SK-MEL-5 (cell line): ENCODE data around the gene CAMK1. TPM values are rescaled to one million over a fixed set of nuclear protein-coding genes. Genes with fewer than 3 reads are reported as not detected.
"Not testable (repeated sequence)": the region's sequence is repeated elsewhere in the genome, so short reads cannot be mapped to it uniquely, and the experiment has no call there.

Source experiments
- DNase-seq: peaks from one replicate; pipeline ENCODE4 v3.0.0-alpha.2; 2016; ENCODE audit warnings: low read depth, low spot score
- in situ Hi-C: cut with HindIII; loops from 2 replicates; pipeline ENCODE4 v1.10.0; 2016; ENCODE audit warnings: low sequenced_read_pairs, high pct_unique_total_duplicates, low pct_unique_long_range_greater_than_20kb
- total RNA-seq: library from RNA; depleted of rRNA; stranded (reverse); fragments of >200 nt; shearing (Covaris generic); gene quantifications from 2 replicates; pipeline ENCODE4 v1.2.3, GENCODE V29; 2014

The CAMK1 gene
- total RNA-seq, 1 experiment from 2014 or later, result 0.32 TPM

DNA sequence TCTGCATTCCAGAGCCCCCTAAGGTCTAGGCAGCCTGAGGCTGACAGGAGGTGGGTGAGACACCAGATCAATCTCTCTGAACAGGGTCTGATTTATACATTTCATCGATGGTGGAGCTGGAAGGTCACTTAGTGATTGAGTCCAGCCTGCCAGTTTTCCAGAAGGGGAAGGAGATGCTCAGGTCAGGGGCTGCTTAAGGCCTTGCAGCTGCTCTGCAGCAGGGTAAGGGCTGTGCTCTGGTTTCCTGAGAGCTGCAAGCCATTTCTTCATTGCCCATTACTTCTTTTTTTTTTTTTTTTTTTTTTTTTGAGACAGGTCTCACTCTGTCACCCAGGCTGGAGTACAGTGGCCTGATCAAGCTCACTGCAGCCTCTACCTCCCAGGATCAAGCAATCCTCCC lies 11.8 kb upstream of the CAMK1 start:
- in situ Hi-C loops, result no loop called here
- DNase-seq, result no peak

DNA sequence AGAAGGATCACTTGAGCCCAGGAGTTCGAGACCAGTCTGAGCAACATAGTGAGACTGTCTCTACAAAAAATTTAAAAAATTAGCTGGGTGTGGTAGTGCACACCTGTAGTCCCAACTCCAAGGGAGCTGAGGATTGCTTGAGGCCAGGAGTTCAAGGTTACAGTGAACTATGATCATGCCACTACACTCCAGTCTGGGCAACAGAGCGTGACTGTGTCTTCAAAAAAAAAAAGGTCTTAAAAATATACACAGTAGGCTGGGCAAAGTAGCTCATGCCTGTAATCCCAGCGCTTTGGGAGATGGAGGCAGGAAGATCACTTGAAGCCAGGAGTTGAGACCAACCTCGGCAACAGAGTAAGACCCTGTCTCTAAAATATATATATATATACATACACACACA lies 11.2 kb upstream of the CAMK1 start:
- in situ Hi-C loops, result no loop called here

DNA sequence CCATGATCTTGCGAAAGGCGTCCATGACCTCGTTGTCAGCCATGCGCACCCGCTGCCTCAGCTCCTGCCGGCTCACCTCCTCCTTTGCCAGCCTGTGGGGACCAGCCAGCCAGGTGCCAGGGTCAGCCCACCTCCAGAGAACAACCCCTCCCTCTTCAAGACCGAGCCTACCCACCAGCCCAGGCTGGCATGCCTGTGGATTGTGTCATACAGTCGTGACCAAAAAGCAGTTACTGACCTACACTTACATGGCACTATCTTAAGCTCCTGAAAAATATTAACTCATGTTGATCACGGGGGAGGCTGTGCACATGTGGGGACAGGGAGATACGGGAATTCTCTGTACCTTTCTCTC lies 10.7 kb upstream of the CAMK1 start:
- in situ Hi-C loops, result no loop called here
- no peak for DNase-seq

More for the DNA sequence above, 11.2 kb upstream of the CAMK1 start:
- DNase-seq, result no peak

- DNase-seq, result no peak
- in situ Hi-C loops, result no loop called here
Measured at GRCh38 chr3:9779721-9780457, 10.1 kb upstream of the CAMK1 start.

DNA sequence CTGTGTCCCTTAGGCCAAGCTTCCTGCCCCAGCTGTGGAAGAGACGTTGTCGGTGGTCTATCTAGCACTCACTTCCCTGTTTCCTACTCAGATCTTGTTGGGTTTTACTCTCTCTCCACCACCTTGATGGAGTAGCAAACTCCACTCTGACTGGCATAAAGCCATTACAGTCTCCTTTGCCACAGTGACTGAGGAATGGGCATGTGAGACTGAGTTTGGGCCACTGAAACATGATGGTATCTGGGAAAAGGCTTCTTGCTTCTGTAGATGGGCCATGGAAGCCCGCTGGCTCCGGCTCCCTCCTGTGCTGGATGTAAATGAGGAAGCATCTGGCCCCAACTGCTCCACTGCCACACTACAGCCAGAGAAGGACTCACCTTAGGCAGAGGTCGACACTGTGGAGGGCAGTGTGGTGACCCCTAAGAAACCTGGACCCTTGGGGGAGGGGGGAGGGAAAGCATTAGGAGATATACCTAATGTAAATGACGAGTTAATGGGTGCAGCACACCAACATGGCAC lies 9.4 kb upstream of the CAMK1 start:
- in situ Hi-C loops, result no loop called here
- no peak for DNase-seq

GRCh38 chr3:9778143-9779074 lies 8.7 kb upstream of the CAMK1 start:
- no peak for DNase-seq
- in situ Hi-C loops, result no loop called here

- in situ Hi-C loops, result no loop called here
- DNase-seq, result no peak
Measured at GRCh38 chr3:9777694-9778021, 7.9 kb upstream of the CAMK1 start.

DNA sequence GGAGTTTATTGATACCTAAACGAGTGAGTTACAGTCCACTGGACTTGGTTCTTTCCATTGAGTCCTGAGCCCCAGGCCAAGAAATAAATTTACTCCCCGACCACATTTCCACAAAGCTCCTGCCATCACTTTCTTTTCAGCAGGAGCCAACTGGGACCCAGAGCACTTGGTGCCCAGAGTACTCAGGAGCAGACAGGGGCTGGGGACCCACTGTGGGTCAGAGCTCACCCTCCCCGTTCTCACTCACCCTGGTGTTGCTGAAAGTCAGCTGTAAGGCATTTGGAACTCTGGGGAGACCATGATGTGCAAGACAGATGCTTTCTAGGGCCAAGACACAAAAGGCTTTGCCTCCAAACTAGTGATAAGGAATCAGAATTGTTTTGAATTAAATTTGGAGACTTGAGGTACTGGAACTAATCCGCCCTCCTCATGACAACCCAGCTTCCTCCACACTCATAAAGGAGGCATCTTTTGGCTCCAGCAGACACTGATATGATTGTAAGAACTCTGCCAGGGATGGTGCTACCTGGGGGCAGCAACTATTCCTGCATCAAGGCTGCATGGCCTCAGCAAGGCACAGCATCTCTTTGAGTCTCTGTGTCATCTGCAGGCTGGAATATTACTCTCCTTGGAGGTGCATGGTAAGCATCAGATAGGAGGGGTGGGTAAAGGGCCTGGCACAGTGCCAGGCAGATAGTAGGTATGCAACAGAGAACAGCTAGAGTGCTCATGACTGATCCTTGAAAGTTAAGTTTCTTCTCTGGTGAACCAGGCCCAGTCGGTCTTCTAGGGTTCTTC lies 7.3 kb upstream of the CAMK1 start:
- no peak for DNase-seq
- in situ Hi-C loops, result no loop called here

DNA sequence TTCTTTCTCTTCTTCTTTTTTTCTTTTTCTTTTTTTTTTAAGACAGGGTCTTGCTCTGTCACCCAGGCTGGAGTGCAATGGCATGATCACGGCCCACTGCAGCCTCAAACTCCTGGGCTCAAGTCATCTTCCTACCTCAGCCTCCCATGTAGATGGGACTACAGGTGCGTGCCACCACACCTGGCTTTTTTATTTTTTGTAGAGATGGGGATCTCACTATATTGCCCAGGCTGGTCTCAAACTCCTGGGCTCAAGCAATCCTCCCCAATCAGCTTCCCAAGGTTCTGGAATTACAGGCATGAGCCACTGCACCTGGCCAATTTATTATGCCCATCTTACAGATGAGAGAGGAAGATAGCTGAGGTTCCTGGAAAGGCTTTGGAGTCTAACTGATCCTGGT lies 1.3 kb upstream of the CAMK1 start:
- in situ Hi-C loops, DNase-seq: not testable (repeated sequence)

GRCh38 chr3:9770276-9770812 lies 597 bp upstream of the CAMK1 start:
- no peak for DNase-seq
- in situ Hi-C loops, result no loop called here

DNA sequence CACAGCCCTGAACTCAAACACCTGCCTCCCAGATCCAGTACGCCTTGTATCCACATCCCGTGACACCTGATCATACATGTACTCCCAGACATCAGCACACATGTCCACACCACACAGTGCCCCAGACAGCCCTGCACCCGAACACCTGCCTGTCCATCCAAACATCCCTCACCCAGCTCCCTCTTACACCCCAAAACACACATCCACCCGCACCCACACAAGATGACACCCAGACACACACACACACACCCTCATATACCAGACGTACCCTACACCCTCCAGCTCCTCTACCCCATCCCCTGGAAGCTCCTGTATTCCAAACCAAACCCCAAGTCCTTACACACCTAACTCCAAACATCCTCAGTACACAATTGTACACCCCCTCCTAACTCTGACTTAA lies 735 bp downstream of the CAMK1 start:
- in situ Hi-C loops, result no loop called here
- DNase-seq, result no peak

DNA sequence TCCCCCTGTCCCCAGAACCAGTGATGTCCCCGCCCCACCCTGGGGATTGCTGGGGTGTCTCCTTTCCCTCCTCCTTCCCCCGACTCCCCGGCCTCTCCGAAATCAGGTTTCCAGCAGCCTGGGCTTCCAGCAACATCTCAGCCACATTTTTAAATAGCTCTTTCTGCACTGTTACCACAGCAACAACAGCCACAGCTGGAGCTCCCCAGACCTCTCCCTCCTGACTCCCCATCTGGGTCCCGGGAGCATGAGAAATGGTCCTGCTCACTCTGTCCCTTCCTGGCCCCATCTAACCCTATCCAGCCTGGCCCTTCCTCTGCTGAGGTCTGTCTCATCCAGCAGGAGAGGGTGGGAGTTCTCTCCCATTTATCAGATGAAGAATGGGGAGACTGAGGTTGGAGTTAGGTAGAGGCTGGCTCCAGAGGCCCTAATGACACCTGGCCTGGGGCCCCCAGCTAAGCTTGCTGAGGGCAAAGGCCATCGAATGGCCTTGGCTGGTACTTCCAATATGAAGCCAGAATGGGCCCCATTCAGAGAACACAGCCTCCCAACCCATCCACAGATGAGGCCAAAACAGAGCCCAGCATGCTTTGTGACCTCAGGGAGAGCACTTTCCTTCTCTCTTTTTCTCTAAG lies 1.5 kb downstream of the CAMK1 start:
- no peak for DNase-seq
- in situ Hi-C loops, result no loop called here

GRCh38 chr3:9767418-9767817 lies 2.3 kb downstream of the CAMK1 start:
- no peak for DNase-seq
- in situ Hi-C loops, result no loop called here

DNA sequence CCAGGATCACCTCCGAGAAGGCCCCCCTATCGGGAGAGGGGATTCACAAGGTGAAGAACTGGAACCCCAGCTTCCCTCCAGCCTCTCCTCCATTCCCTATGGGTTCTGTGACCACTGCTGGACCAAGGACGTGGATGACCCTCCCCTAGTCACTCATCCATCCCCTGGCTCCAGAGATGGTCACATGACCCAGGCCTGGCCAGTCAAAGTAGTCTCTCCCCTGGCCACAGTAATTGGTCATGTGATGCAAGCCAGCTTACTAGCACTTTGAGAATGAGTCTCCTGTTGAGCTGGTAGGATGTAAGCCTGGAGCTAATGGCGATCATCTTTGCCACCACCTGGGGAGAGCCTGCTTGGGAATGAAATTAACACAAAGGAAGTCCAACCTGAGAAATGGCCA lies 3.9 kb downstream of the CAMK1 start:
- in situ Hi-C loops, result no loop called here
- peak; percentile 49 for DNase-seq

DNA sequence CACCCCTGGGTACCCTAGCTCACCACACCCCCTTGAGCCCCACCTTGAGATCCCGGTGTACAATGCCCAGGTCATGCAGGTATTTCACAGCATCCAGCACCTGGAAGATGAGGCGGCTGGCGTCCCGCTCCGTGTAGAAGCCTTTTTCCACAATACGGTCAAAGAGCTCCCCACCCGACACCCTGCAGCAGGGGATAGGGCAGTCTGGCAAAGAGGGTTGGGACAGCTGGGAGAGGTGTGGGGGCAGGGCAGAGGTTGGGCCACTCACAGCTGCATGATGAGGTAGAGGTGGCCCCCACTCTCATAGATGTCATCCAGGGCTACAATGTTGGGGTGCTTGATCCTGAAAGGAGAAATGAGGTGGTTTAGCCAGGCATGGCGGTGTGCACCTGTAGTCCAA lies 6.9 kb downstream of the CAMK1 start:
- no peak for DNase-seq
- in situ Hi-C loops, result no loop called here

DNA sequence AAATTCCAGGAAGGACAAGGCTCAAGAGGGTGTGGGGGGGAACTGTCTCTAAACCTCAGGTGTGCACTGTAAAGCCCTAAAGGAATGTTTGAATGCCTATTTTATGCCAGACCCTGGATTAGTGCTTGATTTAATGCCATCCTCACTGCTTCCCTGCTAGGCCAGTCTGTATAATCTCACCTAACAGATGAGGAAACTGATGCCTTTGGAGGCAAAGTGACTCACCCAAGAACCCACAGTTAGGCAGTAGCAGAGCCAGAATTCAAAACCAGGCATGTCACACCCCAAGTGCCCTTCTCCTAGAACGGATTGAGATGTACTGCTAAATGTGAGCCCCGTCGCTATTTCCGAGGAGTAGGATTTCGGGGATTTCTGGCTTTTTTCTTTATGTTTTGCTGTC lies 7.8 kb downstream of the CAMK1 start:
- no peak for DNase-seq

DNA sequence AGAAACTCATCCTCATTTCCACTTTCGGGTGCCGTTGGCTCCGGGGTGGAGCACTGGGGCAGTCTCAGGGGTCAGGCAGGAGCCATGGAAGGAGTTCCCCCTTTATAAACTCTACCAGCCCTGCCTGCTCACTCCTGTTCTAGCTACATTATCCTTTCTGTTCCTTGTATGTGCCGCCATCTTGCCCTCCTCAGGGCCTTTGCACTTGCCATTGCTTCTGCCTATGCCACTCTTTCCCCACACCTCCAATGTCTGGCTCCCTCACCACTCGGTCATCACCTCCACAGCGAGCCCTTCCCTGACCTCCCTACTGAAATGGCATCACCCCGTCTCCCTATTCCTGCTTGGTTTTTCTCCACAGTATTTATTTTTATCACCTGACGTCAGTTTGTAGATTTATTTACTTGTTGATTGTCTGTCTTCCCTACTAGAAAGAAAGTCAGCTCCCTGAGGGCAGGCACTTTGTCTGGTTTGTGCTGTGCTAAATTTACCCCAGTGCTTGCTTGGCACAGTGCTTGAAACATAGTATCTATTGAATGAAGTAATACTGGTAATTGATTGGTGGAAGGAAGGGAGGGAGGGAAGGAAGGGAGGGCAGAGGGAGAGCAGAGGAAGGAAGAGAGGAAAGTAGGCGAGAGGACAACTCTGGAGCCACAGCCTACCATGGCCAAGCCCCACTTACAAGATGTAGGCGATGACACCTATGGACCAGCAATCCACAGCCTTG lies 8.8 kb downstream of the CAMK1 start:
- in situ Hi-C loops, result no loop called here
- no peak for DNase-seq

More for the DNA sequence above, 7.8 kb downstream of the CAMK1 start:
- in situ Hi-C loops, result no loop called here
